ENCODE measurements around the gene EMILIN2. TPM values are rescaled to one million over a fixed set of nuclear protein-coding genes. Genes with fewer than 3 reads are reported as not detected.

EMILIN2 gene
- total and polyA plus RNA-seq, 9 of the 15 experiments (the other 6 are each of a cell fraction or from before 2014, with no cell fraction given), result 0.01 to 0.40 (median 0.19) TPM

- TF ChIP-seq MAZ (CRISPR knock-in tag; conservative IDR thresholded peaks at IDR 0.05 in 1 of 2, IDR thresholded peaks at IDR 0.05 in 1 of 2) (peak; percentile 62 to 72; a peak in 3 of 4 replicates), PRDM10 (IDR thresholded peaks at IDR 0.05; ENCODE audit: partially characterized antibody) (no peak), BRD9 (IDR thresholded peaks at IDR 0.05; ENCODE audit: low read depth, partially characterized antibody) (no peak), RBM39 (optimal IDR thresholded peaks at IDR 0.05; ENCODE audit: low read depth, low read length) (no peak), ZNF274 (IDR thresholded peaks at IDR 0.05; ENCODE audit: borderline replicate concordance, low read depth, low read length) (peak; percentile 68; the same call in 1 of the 2 replicates), CC2D1A (IDR thresholded peaks at IDR 0.05) (peak; percentile 94), FOXM1 (IDR thresholded peaks at IDR 0.05; ENCODE audit: low read depth) (peak; percentile 90), FOXM1 (CRISPR knock-in tag; IDR thresholded peaks at IDR 0.05; ENCODE audit: low read depth) (no peak), NCOA1 (IDR thresholded peaks at IDR 0.05; ENCODE audit: low read depth) (peak; percentile 87), SIN3A (IDR thresholded peaks at IDR 0.05; ENCODE audit: borderline replicate concordance in 2 of 2, control insufficient read depth in 1 of 2, low read depth in 2 of 2, low read length in 2 of 2) (no peak; a peak in 1 of 4 replicates), SP2 (IDR thresholded peaks at IDR 0.05; ENCODE audit: extremely low read depth, low read depth, low read length, poor library complexity, severe bottlenecking) (no peak), MAFK (IDR thresholded peaks at IDR 0.05; ENCODE audit: low read length) (no peak), SPI1 (IDR thresholded peaks at IDR 0.05; ENCODE audit: borderline replicate concordance, low read depth, low read length) (no peak)
- TF ChIP-seq, protein P1, sequence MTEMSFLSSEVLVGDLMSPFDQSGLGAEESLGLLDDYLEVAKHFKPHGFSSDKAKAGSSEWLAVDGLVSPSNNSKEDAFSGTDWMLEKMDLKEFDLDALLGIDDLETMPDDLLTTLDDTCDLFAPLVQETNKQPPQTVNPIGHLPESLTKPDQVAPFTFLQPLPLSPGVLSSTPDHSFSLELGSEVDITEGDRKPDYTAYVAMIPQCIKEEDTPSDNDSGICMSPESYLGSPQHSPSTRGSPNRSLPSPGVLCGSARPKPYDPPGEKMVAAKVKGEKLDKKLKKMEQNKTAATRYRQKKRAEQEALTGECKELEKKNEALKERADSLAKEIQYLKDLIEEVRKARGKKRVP (CRISPR knock-in tag; IDR thresholded peaks at IDR 0.05), result 0 out of 2 replicates have a peak, but pooled peaks have one; percentile 38
- TF ChIP-seq, protein P2, sequence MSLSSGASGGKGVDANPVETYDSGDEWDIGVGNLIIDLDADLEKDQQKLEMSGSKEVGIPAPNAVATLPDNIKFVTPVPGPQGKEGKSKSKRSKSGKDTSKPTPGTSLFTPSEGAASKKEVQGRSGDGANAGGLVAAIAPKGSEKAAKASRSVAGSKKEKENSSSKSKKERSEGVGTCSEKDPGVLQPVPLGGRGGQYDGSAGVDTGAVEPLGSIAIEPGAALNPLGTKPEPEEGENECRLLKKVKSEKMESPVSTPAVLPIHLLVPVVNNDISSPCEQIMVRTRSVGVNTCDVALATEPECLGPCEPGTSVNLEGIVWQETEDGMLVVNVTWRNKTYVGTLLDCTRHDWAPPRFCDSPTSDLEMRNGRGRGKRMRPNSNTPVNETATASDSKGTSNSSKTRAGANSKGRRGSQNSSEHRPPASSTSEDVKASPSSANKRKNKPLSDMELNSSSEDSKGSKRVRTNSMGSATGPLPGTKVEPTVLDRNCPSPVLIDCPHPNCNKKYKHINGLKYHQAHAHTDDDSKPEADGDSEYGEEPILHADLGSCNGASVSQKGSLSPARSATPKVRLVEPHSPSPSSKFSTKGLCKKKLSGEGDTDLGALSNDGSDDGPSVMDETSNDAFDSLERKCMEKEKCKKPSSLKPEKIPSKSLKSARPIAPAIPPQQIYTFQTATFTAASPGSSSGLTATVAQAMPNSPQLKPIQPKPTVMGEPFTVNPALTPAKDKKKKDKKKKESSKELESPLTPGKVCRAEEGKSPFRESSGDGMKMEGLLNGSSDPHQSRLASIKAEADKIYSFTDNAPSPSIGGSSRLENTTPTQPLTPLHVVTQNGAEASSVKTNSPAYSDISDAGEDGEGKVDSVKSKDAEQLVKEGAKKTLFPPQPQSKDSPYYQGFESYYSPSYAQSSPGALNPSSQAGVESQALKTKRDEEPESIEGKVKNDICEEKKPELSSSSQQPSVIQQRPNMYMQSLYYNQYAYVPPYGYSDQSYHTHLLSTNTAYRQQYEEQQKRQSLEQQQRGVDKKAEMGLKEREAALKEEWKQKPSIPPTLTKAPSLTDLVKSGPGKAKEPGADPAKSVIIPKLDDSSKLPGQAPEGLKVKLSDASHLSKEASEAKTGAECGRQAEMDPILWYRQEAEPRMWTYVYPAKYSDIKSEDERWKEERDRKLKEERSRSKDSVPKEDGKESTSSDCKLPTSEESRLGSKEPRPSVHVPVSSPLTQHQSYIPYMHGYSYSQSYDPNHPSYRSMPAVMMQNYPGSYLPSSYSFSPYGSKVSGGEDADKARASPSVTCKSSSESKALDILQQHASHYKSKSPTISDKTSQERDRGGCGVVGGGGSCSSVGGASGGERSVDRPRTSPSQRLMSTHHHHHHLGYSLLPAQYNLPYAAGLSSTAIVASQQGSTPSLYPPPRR (CRISPR knock-in tag; IDR thresholded peaks at IDR 0.05; ENCODE audit: borderline replicate concordance), result peak; percentile 73; the same call in 1 of the 2 replicates
Observed at GRCh38 chr18:2853926-2854664, 7.3 kb downstream of the EMILIN2 start (continued).
